ENCODE results near the gene SORCS2.

The SORCS2 gene

DNA sequence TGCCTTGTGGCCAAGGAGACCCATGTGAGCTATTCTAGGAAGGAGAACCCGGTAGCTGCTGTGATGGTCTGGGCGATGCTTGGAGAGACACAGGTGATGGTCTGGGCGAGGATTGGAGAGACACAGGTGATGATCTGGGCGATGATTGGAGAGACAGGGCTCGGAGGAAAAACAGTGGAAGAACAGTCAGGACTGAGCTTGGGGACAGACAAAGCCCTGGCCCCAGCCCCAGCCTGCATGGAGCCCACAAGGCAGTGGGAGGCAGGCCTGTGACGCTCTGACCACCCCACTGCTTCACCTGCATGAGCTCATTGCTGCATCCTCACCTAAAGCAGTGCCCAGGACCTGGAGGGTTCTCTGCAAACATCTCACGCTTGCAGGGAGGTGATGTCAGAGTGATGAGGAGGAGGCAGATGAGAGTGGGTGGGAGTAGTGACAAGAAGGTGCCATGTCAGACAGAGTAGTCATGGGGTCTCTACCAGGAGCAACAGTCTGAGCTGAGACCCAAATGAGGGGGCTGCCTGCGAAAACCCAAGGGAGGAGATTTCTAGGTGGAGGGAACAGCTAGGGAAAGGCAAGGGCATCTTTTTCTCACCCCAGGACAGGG lies 278.3 kb downstream of the SORCS2 start:
- H3K4me3 ChIP-seq (ENCODE audit: low read depth, low read length, poor library complexity, severe bottlenecking), result no peak overlapping the region
- H3K4me2 ChIP-seq (ENCODE audit: low read length), result no peak overlapping the region
- H3K4me1 ChIP-seq (ENCODE audit: insufficient read depth, low read length, severe bottlenecking), result no peaks in the 10 kb centered on the region
- H3K36me3 ChIP-seq (ENCODE audit: insufficient read depth, low read length), result no peaks in the 10 kb centered on the region
- H3K9ac ChIP-seq (ENCODE audit: low read length), result no peak overlapping the region
- no peaks in the 10 kb centered on the region for H3F3A ChIP-seq (ENCODE audit: insufficient read depth, low read length)
- H3K27ac ChIP-seq (ENCODE audit: low read depth, low read length, poor library complexity, severe bottlenecking), result no peak overlapping the region
- no peaks in the 10 kb centered on the region for H3K9me3 ChIP-seq (ENCODE audit: low read length)
- no peaks in the 10 kb centered on the region for H3K79me2 ChIP-seq (ENCODE audit: insufficient read depth, low read length)
- H3K9me2 ChIP-seq (ENCODE audit: low read depth, low read length), result no peaks in the 10 kb centered on the region
- no peaks in the 10 kb centered on the region for H3K27me3 ChIP-seq (ENCODE audit: insufficient read depth, low read length)
- H4K20me1 ChIP-seq (ENCODE audit: insufficient read depth, low read length), result no peaks in the 10 kb centered on the region
- no peak overlapping the region for H2AFZ ChIP-seq (ENCODE audit: low read length)
- TF ChIP-seq EZH2 (IDR thresholded peaks at IDR 0.05; ENCODE audit: borderline replicate concordance, low read length), result no peak
- TF ChIP-seq, protein P1, sequence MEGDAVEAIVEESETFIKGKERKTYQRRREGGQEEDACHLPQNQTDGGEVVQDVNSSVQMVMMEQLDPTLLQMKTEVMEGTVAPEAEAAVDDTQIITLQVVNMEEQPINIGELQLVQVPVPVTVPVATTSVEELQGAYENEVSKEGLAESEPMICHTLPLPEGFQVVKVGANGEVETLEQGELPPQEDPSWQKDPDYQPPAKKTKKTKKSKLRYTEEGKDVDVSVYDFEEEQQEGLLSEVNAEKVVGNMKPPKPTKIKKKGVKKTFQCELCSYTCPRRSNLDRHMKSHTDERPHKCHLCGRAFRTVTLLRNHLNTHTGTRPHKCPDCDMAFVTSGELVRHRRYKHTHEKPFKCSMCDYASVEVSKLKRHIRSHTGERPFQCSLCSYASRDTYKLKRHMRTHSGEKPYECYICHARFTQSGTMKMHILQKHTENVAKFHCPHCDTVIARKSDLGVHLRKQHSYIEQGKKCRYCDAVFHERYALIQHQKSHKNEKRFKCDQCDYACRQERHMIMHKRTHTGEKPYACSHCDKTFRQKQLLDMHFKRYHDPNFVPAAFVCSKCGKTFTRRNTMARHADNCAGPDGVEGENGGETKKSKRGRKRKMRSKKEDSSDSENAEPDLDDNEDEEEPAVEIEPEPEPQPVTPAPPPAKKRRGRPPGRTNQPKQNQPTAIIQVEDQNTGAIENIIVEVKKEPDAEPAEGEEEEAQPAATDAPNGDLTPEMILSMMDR (IDR thresholded peaks at IDR 0.05; ENCODE audit: low read length), result no peak

DNA sequence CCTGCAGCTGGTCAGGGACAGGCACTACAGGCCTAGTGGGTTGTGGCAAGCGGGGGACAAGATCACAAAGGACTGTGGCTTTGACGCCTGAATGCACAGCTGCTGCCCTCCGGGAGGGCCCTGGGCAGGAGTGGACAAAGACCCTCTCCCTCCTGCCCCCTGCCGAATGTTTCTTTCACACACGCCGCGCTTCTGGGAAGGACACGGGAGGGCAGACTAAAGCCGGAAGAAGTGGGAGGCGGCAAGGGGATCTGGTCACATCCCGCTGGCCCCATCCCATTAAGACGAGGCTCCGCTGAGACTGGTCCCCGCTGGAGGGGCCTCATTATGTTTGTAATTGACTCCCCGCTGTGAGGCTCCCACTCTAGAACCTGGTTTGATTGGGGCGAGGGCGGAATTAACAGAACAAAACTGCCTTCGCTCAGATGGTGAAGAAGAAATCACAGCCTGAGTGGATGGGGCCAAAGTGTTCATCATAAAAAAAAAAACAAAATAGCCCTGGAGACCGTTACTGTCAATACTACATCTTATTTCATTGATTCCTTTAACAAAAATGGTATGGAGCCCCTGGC lies 280.2 kb downstream of the SORCS2 start:
- Histone ChIP-seq H3K36me3 (ENCODE audit: insufficient read depth, low read length) (no peaks in the 10 kb centered on the region), H3K27me3 (ENCODE audit: insufficient read depth, low read length) (no peaks in the 10 kb centered on the region), H3K9ac (ENCODE audit: low read length) (no peak overlapping the region), H2AFZ (ENCODE audit: low read length) (no peak overlapping the region), H3K27ac (ENCODE audit: low read depth, low read length, poor library complexity, severe bottlenecking) (no peak overlapping the region), H4K20me1 (ENCODE audit: insufficient read depth, low read length) (no peaks in the 10 kb centered on the region), H3K9me2 (ENCODE audit: low read depth, low read length) (no peaks in the 10 kb centered on the region), H3K9me3 (ENCODE audit: low read length) (no peaks in the 10 kb centered on the region), H3K4me1 (ENCODE audit: insufficient read depth, low read length, severe bottlenecking) (no peaks in the 10 kb centered on the region), H3K4me2 (ENCODE audit: low read length) (no peak overlapping the region), H3K79me2 (ENCODE audit: insufficient read depth, low read length) (no peaks in the 10 kb centered on the region), H3K4me3 (ENCODE audit: low read depth, low read length, poor library complexity, severe bottlenecking) (no peak overlapping the region), H3F3A (ENCODE audit: insufficient read depth, low read length) (no peaks in the 10 kb centered on the region)
- TF ChIP-seq EZH2 (IDR thresholded peaks at IDR 0.05; ENCODE audit: borderline replicate concordance, low read length), result no peak
- TF ChIP-seq, protein P1 (IDR thresholded peaks at IDR 0.05; ENCODE audit: low read length), result no peak

DNA sequence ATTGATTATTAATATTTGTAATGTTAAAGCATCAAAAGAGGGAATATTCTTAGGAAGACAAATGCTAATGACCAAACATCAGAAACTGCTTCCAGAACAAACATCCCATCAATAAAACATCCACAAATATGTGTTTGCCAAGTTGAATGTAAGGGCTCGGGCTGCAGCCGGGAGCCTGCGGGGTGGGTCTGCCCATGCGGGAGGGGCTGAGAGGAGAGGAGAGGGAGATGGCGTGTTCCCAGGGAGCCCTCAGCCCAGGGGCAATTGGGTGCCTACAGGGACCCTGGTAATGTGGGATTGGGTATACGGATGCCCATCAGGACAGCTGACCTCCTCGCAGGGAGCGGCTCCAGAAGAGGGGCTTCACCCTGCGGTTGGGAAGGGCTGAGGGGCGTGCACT lies 280.7 kb downstream of the SORCS2 start:
- no peaks in the 10 kb centered on the region for H4K20me1 ChIP-seq (ENCODE audit: insufficient read depth, low read length)
- no peaks in the 10 kb centered on the region for H3F3A ChIP-seq (ENCODE audit: insufficient read depth, low read length)
- H3K27me3 ChIP-seq (ENCODE audit: insufficient read depth, low read length), result no peaks in the 10 kb centered on the region
- H3K9me3 ChIP-seq (ENCODE audit: low read length), result no peaks in the 10 kb centered on the region
- no peaks in the 10 kb centered on the region for H3K4me1 ChIP-seq (ENCODE audit: insufficient read depth, low read length, severe bottlenecking)
- no peak overlapping the region for H3K27ac ChIP-seq (ENCODE audit: low read depth, low read length, poor library complexity, severe bottlenecking)
- no peaks in the 10 kb centered on the region for H3K79me2 ChIP-seq (ENCODE audit: insufficient read depth, low read length)
- no peak overlapping the region for H3K9ac ChIP-seq (ENCODE audit: low read length)
- H3K4me3 ChIP-seq (ENCODE audit: low read depth, low read length, poor library complexity, severe bottlenecking), result no peak overlapping the region
- H2AFZ ChIP-seq (ENCODE audit: low read length), result no peak overlapping the region
- TF ChIP-seq, protein P1 (IDR thresholded peaks at IDR 0.05; ENCODE audit: low read length), result no peak
- TF ChIP-seq EZH2 (IDR thresholded peaks at IDR 0.05; ENCODE audit: borderline replicate concordance, low read length), result no peak
- no peak overlapping the region for H3K4me2 ChIP-seq (ENCODE audit: low read length)
- no peaks in the 10 kb centered on the region for H3K36me3 ChIP-seq (ENCODE audit: insufficient read depth, low read length)
- H3K9me2 ChIP-seq (ENCODE audit: low read depth, low read length), result no peaks in the 10 kb centered on the region

All from OCI-LY1 (cell line).